ENCODE data around the gene AP5S1. TPM values are rescaled to one million over a fixed set of nuclear protein-coding genes. Genes with fewer than 3 reads are reported as not detected.

AP5S1 gene
- total and polyA plus RNA-seq, 2 of the 4 experiments (the other 2 are of a cell fraction), result 10.1 to 11.7 TPM

- CTCF ChIA-PET, result no interaction called here
These were observed 45.0 kb downstream of the AP5S1 start for GRCh38 chr20:3865152-3865886.

More at GRCh38 chr20:3865152-3865886, 45.0 kb downstream of the AP5S1 start:
- H3K4me3 ChIP-seq (ENCODE audit: insufficient read depth, low read depth, low read length), result no peak overlapping the region
- no peak overlapping the region for H3K14ac ChIP-seq (replicated peaks; ENCODE audit: low read depth, low read length)
- H3K4me1 ChIP-seq (ENCODE audit: control insufficient read depth, insufficient read depth, low read length), result no peaks in the 10 kb centered on the region
- peaks cover 6% of the 10 kb centered on the region; the same call in 1 of the 2 replicates for H3K9me1 ChIP-seq (ENCODE audit: insufficient read depth, low read length)
- no peak overlapping the region for H2BK120ac ChIP-seq (ENCODE audit: low read depth, low read length)
- peaks cover 27% of the 10 kb centered on the region; the same call in 1 of the 2 replicates for H4K20me1 ChIP-seq (ENCODE audit: insufficient read depth, low read length)
- no peak overlapping the region for H3K4me2 ChIP-seq (ENCODE audit: low read depth, low read length)
- no peak overlapping the region for H3K4ac ChIP-seq (ENCODE audit: low read depth, low read length)
- H3K9me3 ChIP-seq (ENCODE audit: control insufficient read depth, insufficient read depth, low read length), result peaks cover 5% of the 10 kb centered on the region
- H2BK5ac ChIP-seq (ENCODE audit: low read depth, low read length, poor library complexity, severe bottlenecking), result no peak overlapping the region
- dilution Hi-C loops (cut with HindIII; ENCODE audit: low sequenced_read_pairs, unreplicated experiment), result no loop called here
- no peak overlapping the region for H3K23ac ChIP-seq (ENCODE audit: low read depth, low read length)
- H3K9ac ChIP-seq (ENCODE audit: low read depth, low read length), result no peak overlapping the region
- DNase-seq (no peak), ATAC-seq (ENCODE audit: low read depth) (no peak)
- no peak overlapping the region for H3K27ac ChIP-seq (ENCODE audit: insufficient read depth, low read length)
- no peak overlapping the region for H4K5ac ChIP-seq (ENCODE audit: low read depth, low read length)
- H3K79me1 ChIP-seq (ENCODE audit: low read depth in 1 of 2, low read length in 2 of 2), result peaks cover 19 to 37% of the 10 kb centered on the region in 2 experiments
- peaks cover 75% of the 10 kb centered on the region for H3K36me3 ChIP-seq (ENCODE audit: control insufficient read depth, insufficient read depth, low read length)
- H2BK15ac ChIP-seq (ENCODE audit: low read depth, low read length), result no peak overlapping the region
- intact Hi-C loops (cut with micrococcal nuclease), result no loop called here
- H3K27me3 ChIP-seq (ENCODE audit: control insufficient read depth, insufficient read depth, low read length), result no peaks in the 10 kb centered on the region
- BruUV-seq (replicated peaks), result no TSS peak
- POLR2A ChIA-PET (ENCODE audit: unreplicated experiment), result no interaction called here
- H2AK5ac ChIP-seq (ENCODE audit: low read depth, low read length), result no peak overlapping the region
- WGBS, 2 experiments (ENCODE audit: extremely low coverage in 2 of 2, insufficient read length in 1 of 2), result 97% methylated on average over 3 of the region's 14 CpGs; no CpG with 5 or more reads in 1 of the 2 experiments
- no peak overlapping the region for H4K91ac ChIP-seq (ENCODE audit: insufficient read depth, low read depth, low read length)
- in situ Hi-C loops (cut with MboI; ENCODE audit: low sequenced_read_pairs), result no loop called here
- no peak overlapping the region for H2BK20ac ChIP-seq (ENCODE audit: low read depth, low read length)
- peak overlapping the region; percentile 42 for H2AK9ac ChIP-seq (replicated peaks; ENCODE audit: low read depth, low read length, poor library complexity)
- no peak overlapping the region for H3K56ac ChIP-seq (ENCODE audit: extremely low read depth, insufficient read depth, low read length)
- no peak overlapping the region for H4K8ac ChIP-seq (ENCODE audit: low read depth in 2 of 2, low read length in 2 of 2)
- no peak overlapping the region for H3K18ac ChIP-seq (ENCODE audit: low read depth, low read length)
- no peak for TF ChIP-seq BHLHE40 (IDR thresholded peaks at IDR 0.05; ENCODE audit: low read depth, low read length)
- no peak for TF ChIP-seq RAD21 (IDR thresholded peaks at IDR 0.05; ENCODE audit: low read length)
- no peak for TF ChIP-seq MAZ (IDR thresholded peaks at IDR 0.05; ENCODE audit: borderline replicate concordance, low read depth, low read length)
- TF ChIP-seq CEBPB (IDR thresholded peaks at IDR 0.05; ENCODE audit: low read depth, low read length), result no peak
- TF ChIP-seq CTCF (conservative IDR thresholded peaks at IDR 0.05; ENCODE audit: low read depth, low read length), result no peak
- no peak for TF ChIP-seq MAFK (IDR thresholded peaks at IDR 0.05; ENCODE audit: low read depth, low read length)
- TF ChIP-seq FOS (IDR thresholded peaks at IDR 0.05; ENCODE audit: low read depth, low read length), result no peak
- no peak for TF ChIP-seq MXI1 (IDR thresholded peaks at IDR 0.05; ENCODE audit: borderline replicate concordance, low read depth, low read length)
- no peak for TF ChIP-seq NFE2L2 (IDR thresholded peaks at IDR 0.05; ENCODE audit: low read depth, low read length)
- TF ChIP-seq RCOR1 (IDR thresholded peaks at IDR 0.05; ENCODE audit: insufficient replicate concordance, low read length), result no peak
- TF ChIP-seq CHD1 (IDR thresholded peaks at IDR 0.05; ENCODE audit: low read depth, low read length), result no peak
- TF ChIP-seq SMC3 (IDR thresholded peaks at IDR 0.05; ENCODE audit: low read depth, low read length), result no peak
- TF ChIP-seq ELK1 (IDR thresholded peaks at IDR 0.05; ENCODE audit: borderline replicate concordance, low read depth, low read length), result no peak
- TF ChIP-seq POLR2A (IDR thresholded peaks at IDR 0.05; ENCODE audit: low read depth, low read length), result no peak
- TF ChIP-seq USF2 (IDR thresholded peaks at IDR 0.05; ENCODE audit: low read depth, low read length), result no peak
- no peak for TF ChIP-seq RFX5 (IDR thresholded peaks at IDR 0.05; ENCODE audit: low read depth, low read length)
- no peak overlapping the region for H2AFZ ChIP-seq (replicated peaks; ENCODE audit: low read length, poor library complexity)

Data from IMR-90 (cell line).